GM19238 (cell line): ENCODE results near the gene SOD3.

ENCODE experiments used
- DNase-seq: peaks from one replicate; pipeline ENCODE4 v3.0.0; 2011; ENCODE audit warnings: low spot score; ENCODE audit not compliant: insufficient read length

The SOD3 gene

DNA sequence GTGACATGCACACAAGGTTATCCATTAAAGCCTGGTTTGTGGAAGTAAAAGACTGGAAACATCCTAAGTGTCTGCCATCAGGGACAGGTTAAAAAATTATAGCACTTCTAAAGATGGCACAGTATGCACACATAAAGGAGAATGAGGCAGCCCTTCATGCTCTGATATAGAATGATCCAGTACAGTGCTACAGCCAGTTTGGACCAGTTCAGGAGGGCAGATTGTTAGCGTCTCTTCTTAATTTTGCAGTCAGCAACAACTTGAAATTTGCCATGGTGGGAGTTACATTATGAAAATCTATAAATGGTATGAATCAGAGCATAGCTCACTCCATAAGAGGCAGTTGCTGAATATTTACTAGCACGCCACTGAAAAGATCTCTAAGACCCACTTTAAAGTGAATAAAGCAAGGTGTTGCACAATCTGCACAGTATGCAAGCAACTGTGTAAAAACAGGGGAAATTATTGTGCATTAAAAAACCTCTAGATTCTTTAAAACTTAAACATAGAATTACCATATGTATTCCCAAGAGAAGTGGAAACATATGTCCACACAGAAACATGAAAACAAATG lies 20.3 kb upstream of the SOD3 start:
- DNase-seq = no peak

DNA sequence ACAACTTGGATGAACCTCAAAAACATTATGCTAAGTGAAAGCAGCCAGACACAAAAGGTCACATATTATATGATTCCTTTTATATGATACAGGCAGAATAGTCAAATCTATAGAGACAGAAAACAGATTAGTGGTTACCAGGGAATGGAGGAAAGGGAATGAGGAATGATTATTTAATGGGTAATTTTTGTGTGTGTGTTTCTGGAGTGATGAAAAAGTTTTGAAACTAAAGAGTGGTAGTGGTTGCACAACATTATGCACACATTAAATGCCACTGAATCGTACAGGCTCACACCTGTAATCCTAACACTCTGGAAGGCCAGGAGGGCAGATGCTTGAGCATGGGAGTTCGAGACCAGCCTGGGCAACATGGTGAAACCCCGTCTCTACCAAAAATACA lies 19.6 kb upstream of the SOD3 start:
- no peak for DNase-seq

DNA sequence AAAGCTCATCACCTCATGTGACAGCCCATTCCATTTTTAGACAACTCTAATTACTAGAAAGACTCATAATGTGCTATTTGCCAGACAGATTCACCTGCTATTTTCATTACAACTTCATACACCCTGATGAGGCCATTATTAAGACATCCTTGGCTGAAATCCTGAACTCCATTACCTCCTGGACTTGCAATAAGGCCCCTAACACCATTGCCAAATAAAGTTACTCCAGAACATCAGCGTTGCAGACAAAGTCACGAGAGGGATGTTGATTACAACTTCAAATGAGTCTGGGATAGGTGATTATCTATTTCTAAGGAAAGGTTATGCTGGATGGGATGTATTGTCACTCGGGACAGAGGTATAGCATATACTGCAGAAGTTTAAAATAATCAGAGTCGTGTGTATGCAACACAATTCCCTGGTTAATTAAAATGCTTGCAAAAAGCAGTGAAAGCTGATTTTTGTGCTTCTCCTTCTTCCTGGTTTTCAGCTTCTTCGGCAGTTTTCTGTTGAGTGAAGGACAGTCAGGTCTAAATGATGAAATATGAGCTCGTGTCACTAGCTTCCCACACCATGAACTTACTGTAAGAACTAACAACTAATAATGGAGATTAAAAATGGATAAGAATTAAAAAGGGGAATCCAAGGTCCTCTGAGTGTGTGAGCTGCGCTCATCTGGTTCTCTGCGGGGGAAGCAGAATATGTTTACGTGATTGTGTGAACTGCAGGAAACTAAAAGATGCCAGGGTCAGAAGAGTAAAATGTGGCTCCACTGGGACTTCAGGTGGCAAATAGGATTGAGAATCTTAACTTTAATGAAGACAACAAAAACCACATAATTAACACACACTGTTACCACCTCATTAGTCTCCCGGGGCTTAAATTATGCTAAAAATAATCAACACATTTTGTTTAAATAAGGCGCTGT lies 17.6 kb upstream of the SOD3 start:
- DNase-seq = no peak

DNA sequence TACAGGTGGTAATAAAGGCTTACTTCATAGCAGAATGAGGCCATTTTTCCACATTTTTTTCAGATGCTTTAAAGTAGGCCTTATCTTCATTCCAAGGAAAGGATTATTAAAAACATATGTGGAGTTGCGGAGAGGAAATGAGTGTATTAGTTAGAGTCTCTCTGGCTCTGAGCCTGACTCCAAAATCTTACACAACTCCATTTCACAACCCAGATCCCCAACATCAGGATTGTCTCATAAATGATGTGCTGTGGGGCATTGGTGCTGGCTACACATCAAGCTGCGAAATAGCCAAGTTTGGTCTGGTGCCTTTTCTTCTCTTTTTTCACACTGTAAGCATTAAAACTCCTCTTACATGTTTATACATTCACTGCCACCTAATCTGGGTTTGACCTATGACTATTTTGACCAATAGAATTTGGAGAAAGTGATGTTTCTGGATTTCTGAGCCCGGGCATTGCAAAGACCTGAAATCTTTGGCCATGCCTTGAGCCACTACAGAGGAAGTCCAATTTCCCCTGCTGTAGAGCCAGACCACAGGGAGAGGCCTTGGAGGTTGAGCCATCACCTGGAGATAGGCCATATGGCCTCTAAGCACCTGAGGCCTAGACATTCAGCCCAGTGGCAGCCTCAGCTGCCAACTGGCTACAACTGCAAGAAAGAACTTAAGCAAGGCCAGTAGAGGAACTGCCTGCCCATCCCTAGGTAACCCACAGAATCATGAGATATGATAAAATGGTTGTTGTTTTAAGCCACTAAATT lies 16.7 kb upstream of the SOD3 start:
- no peak for DNase-seq

DNA sequence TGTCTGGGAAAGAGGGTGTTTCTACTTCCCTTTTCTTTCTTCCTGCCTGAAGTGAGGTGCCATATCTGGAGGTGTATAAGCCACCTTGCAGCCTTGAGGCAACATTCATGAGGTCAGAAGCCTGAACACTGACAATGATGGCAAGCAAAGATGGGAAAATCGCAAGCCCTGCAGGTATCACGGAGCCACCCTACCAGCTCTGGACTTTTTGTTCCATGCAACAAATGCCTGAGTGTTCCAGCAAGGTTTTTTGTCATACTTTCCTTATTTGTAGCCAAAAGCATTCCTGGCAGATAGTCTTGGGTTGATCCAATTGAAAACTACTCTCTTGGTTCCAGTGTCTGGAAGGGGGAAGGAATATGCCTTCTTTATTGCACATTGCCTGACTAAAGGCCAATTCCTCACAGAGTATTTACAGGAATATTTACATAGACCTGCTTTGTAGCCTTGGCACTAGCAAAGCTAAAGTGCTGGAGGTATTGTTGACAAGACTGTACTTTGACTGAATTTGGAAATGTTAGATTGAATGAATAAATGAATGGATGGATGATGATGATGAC lies 14.4 kb upstream of the SOD3 start:
- no peak for DNase-seq

DNA sequence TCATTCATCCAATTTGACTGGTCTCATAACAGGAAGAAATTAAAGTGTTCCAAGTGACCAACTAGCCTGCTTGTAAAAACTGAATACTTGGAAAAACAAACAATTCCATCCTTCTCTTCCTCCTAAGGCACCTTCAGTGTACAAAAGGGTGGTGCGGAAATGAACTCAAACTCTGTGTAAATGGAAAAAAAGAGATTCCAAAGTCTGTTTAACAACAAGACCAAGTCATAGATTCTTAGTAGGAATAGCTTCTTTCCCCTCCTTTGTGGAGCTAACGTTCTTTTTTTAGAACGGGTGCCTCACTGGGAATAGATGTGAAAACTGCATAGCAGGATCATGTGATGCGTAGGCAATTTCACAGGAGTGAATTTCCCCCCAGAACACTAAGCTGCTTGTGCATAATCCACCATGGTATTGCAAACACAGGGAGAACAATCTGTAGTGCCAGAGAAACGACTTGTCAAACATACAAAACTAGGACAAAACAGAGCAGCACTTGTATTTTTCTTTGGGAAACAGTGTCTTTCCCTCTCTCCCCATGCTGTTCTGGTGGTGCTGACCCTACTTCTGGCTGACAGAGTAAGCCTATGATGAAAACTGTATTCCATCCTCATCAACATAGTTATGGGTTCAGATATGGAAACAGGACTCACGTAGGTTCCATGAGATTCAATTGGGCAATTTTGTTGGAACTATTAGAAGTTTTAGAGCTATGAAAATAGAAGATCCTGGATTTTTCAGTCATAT lies 13.2 kb upstream of the SOD3 start:
- DNase-seq = no peak

DNA sequence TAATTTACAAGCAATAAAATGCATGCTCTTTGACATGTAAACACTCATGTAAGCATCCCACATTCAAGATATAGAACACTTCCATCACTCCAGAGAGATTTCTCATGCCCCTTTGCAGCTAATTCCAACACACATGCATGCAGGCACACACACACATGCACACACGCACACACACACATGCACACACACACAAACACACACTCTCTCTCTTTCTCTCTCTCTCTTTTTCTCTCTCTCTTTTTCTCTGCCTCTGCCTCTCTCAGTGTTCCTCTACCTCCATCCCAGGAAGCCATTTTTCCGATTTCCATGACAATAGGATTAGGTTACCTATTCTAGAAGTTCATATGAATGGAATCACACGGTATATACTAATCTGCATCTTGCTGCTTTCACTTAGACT lies 11.9 kb upstream of the SOD3 start:
- no peak for DNase-seq

DNA sequence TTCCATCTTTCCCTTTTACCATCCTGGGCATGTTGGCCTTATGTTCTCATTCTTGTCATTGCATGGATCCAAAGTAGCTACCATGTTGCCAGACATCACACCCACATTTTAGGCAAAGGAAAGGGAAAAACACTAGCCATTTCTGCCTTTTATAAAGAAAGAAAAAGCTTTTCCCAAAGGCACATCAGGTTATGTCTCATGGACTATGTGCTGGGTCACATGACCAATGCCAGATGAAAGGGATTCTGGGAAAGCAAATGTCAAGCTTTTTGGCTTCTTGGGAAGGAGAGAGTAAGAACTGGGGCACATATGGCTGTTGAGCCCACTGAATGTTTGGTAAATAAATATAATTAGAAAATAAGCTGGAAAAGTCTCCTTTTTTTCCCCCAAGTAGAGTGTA lies 4.3 kb upstream of the SOD3 start:
- no peak for DNase-seq

DNA sequence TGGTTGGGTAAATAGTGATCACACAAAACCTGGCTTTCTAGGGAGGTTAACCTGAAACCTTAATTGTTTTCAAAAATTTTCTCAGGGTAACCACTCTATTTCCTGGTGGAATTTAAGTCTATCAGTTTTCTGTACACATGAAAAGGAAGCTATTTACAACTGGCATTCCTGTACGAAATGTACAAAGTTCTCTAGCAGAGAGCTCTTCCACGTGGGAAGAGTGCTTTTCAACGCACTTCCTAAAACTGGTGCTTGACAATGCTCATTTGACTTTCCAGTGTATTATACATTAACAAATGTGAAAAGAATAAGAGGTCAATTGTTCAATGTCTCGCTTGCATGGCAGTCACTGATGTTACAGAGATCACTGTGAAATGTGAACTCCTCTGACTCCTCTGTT lies 2.8 kb upstream of the SOD3 start:
- no peak for DNase-seq

DNA sequence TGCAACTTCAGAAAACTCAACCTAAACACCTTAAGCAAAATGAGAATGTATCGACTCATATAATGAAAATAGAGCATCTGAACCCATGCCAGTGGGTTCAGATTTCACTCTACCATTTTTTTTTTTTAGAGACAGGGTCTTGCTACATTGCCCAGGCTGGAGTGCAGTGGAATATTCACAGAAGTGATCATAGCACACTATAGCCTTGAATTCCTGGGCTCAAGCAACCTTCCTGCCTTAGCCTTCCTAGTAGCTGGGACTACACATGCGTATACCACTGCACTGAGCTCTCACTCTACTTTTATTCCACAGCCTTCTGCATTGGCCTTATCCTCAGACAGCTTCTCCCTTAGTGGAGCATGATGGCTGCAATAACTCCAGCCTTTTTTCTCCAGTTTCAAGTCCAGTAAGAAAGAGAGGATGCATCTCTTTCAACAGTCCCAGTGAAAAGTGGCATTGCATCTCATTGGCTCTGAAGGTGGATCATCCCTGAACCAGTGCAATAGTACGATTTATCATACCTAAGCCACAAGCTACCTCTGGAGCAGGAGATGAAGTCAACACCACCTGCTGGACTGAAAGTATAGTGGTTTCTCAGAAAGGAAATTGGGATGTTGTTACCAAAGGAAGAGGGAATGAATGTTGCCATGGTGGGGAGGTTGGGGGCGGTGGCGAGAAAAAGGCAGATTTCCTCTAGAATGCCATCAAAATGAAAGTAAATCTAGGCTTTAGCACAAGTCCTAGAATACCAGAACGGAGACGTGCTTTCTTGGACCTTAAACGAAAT lies 2.0 kb upstream of the SOD3 start:
- DNase-seq = no peak

DNA sequence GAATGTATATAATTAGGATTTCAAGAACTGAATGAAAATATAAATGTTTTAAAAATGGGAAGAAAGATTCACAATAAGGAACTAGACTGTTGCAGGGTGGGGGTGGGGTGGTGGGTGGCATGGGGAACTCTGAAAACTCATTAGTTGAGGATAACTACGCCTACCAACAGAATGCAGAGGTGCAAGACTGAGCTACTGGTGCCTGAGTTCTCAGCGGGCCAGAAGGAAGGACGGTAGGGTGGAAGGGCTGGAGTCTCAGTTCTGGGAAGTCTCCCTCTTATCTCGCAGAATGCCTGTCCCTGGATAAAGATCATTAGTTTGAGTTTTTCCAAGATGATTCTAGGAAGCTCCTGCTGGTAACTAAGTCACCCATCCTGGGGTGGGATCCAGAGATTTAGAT lies 1.3 kb upstream of the SOD3 start:
- DNase-seq = no peak

DNA sequence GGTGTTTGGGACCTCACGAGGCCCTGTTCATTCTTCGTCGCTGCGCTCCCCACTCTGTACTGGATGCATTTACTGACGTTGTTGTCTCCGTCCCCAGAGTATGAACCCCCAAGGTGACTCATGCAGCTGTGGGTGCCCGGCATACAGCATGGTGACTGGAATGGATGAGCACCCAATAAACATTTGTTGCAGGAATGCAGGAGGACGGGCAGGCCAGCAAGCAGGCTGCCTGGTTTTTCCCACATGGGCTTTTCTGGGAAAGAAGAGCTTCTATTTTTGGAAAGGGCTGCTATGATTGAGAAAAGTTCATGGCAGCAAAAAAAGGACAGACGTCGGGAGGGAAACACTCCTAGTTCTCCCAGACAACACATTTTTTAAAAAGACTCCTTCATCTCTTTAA lies 893 bp upstream of the SOD3 start:
- no peak for DNase-seq

DNA sequence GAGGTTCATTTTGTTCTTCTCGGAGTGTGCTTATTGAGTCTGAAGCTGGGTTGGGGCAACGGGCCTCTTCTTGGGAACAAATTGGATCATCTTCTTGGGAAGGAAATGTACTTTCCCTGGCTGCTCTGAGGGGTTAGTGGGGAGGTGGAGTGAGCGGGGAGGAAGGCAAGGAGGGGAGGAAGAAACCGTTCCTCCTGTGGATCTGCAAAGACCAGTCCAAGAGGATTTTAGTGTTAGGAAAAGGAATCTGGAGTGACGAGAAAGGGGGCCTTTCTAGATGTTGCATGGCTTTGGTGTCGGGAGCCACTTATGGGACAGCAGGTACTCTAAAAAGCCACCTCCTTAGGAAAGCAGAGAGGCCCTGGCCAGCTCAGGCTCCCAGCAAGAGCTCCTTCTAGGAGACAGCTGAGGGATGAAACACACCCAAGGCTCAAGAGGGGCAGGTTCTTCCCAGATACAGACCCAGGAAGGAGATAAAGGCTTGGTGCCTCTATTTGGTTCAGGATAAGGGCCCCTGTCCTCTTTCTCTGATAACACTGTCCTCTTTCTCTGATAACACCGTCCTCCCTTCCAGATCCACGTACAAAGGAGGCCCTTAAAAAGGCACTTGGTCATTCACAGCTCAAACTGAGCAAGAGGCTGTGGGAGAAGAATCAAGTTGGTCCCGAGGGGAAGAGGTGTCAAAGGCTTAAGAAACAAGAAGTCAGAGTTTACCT lies 451 bp downstream of the SOD3 start:
- no peak for DNase-seq

DNA sequence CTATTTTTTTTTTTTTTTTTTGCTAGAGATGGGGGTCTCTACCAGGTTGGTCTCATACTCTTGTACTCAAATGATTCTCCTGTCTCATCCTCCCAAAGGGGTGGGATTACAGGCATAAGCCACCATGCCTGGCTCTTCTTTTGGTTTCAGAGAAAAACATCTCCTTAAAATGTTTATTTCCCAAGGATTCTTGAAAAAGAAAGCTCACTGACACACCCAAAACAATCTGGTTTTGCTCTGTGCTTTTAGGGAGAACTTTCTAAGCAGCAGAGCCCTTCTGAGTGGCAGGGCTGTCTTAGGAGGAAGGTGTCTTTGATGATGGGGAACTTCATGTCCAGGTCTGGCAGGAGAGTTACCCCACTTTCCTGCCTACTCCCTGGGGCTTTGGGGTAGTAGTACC lies 1.2 kb downstream of the SOD3 start:
- no peak for DNase-seq

DNA sequence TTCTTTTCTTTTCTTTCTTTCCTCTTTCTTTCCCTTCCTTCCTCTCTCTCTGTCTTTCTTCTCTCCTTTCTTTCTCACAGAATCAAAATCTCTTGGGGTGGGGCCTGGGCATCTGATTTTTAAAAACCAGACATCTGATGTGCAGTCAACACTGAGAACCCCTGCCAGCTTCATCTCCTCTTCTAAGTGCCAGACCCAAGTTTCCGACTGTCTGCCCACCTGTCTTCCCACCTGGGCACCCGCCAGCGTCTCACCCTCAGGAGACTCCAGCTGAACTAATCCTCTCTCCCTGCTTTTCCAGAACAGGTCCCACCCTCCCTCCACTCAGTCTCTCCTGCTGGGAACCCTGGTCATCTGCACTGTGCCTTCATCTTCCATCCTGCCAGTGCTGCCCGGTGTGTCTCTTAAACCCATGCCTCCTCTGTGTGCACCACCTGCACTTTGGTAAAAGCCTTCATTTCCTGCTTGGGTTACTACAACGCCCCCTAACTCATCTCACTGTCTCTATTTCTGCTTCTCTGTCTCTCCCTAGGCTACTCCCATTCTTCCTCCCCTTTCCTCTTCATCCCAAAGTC lies 2.8 kb downstream of the SOD3 start:
- no peak for DNase-seq

DNA sequence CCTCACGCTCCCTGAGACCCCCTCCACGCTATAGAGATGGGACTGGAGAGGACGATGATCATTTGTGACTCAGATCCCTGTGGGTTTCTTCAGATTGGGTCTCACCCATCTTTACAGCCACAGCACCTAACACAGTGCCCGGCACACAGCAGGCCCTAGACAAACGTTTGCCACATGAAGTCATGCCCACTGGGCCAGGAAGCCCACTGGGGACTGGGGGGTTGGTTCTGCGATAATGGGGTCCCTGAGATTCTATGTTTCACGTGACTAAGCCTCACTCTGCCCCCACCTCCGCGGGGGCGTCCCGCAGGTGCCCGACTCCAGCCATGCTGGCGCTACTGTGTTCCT lies 3.8 kb downstream of the SOD3 start:
- DNase-seq = no peak

DNA sequence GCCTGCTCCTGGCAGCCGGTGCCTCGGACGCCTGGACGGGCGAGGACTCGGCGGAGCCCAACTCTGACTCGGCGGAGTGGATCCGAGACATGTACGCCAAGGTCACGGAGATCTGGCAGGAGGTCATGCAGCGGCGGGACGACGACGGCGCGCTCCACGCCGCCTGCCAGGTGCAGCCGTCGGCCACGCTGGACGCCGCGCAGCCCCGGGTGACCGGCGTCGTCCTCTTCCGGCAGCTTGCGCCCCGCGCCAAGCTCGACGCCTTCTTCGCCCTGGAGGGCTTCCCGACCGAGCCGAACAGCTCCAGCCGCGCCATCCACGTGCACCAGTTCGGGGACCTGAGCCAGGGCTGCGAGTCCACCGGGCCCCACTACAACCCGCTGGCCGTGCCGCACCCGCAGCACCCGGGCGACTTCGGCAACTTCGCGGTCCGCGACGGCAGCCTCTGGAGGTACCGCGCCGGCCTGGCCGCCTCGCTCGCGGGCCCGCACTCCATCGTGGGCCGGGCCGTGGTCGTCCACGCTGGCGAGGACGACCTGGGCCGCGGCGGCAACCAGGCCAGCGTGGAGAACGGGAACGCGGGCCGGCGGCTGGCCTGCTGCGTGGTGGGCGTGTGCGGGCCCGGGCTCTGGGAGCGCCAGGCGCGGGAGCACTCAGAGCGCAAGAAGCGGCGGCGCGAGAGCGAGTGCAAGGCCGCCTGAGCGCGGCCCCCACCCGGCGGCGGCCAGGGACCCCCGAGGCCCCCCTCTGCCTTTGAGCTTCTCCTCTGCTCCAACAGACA lies 4.4 kb downstream of the SOD3 start:
- no peak for DNase-seq

DNA sequence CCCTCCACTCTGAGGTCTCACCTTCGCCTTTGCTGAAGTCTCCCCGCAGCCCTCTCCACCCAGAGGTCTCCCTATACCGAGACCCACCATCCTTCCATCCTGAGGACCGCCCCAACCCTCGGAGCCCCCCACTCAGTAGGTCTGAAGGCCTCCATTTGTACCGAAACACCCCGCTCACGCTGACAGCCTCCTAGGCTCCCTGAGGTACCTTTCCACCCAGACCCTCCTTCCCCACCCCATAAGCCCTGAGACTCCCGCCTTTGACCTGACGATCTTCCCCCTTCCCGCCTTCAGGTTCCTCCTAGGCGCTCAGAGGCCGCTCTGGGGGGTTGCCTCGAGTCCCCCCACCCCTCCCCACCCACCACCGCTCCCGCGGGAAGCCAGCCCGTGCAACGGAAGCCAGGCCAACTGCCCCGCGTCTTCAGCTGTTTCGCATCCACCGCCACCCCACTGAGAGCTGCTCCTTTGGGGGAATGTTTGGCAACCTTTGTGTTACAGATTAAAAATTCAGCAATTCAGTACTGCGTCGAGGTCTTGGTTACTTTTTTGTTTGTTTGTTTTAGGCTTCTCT lies 5.0 kb downstream of the SOD3 start:
- no peak for DNase-seq
